Lung microvascular endothelial cell (primary cell): Measurements from ENCODE around the gene HTR2B. TPM values are rescaled to one million over a fixed set of nuclear protein-coding genes. Genes with fewer than 3 reads are reported as not detected.
"Not testable (repeated sequence)": the region's sequence is repeated elsewhere in the genome, so short reads cannot be mapped to it uniquely, and the experiment has no call there.

Experiments
- DNase-seq, 2 donors: peaks; one replicate each; pipeline versions ENCODE4 v3.0.0 to v3.0.0-alpha.2; 2010; ENCODE audit warnings: low read depth in 2 of 2
- total RNA-seq: library from RNA; depleted of rRNA; stranded (reverse); fragments of >200 nt; gene quantifications from 2 replicates; pipeline ENCODE4 v1.2.1, GENCODE V29; 2014

HTR2B gene
- total RNA-seq, 1 donor from 2014 or later, result 3.0 TPM

- peak in 1 of 2 donors; percentile 38 for DNase-seq
Measured at GRCh38 chr2:231133365-231134099, 8.7 kb upstream of the HTR2B start.

- peak; percentile 82 to 87 for DNase-seq
Measured at GRCh38 chr2:231132129-231132528, 7.3 kb upstream of the HTR2B start.

GRCh38 chr2:231130336-231131056 lies 5.7 kb upstream of the HTR2B start:
- no peak for DNase-seq

- DNase-seq, result no peak
Measured at GRCh38 chr2:231129216-231129615, 4.4 kb upstream of the HTR2B start.

GRCh38 chr2:231128541-231128940 lies 3.7 kb upstream of the HTR2B start:
- no peak for DNase-seq

GRCh38 chr2:231127936-231128335 lies 3.1 kb upstream of the HTR2B start:
- DNase-seq, result no peak

- no peak for DNase-seq
Measured at GRCh38 chr2:231127480-231127879, 2.6 kb upstream of the HTR2B start.

- no peak for DNase-seq
Measured at GRCh38 chr2:231126123-231126522, 1.3 kb upstream of the HTR2B start.

GRCh38 chr2:231123362-231123898 lies 1.4 kb downstream of the HTR2B start:
- peak; percentile 59 to 64 for DNase-seq

GRCh38 chr2:231118614-231118942 lies 6.3 kb downstream of the HTR2B start:
- peak in 1 of 2 donors; percentile 26 for DNase-seq

- DNase-seq, result no peak
Measured at GRCh38 chr2:231117922-231118613, 6.8 kb downstream of the HTR2B start.

GRCh38 chr2:231117148-231117547 lies 7.7 kb downstream of the HTR2B start:
- no peak for DNase-seq

GRCh38 chr2:231115651-231116050 lies 9.2 kb downstream of the HTR2B start:
- DNase-seq, result no peak

- DNase-seq, result no peak
Measured at GRCh38 chr2:231113489-231113888, 11.4 kb downstream of the HTR2B start.

- peak in 1 of 2 donors; percentile 16 for DNase-seq
Measured at GRCh38 chr2:231111987-231112386, 12.9 kb downstream of the HTR2B start.

GRCh38 chr2:231110551-231110950 lies 14.3 kb downstream of the HTR2B start:
- DNase-seq, result peak; percentile 78 to 91

GRCh38 chr2:231104115-231104713 lies 20.6 kb downstream of the HTR2B start:
- DNase-seq, result peak; percentile 76 to 80

GRCh38 chr2:231102772-231103171 lies 22.1 kb downstream of the HTR2B start:
- DNase-seq, result peak in 1 of 2 donors; percentile 5

- DNase-seq, result no peak
Measured at GRCh38 chr2:231100990-231101389, 23.9 kb downstream of the HTR2B start.

- not testable (repeated sequence) for DNase-seq
Measured at GRCh38 chr2:231100321-231100720, 24.5 kb downstream of the HTR2B start.

- DNase-seq, result peak in 1 of 2 donors; percentile 18
Measured at GRCh38 chr2:231099918-231100317, 24.9 kb downstream of the HTR2B start.
